Thoracic aorta (tissue), 2 donors: ENCODE measurements around the gene BMP3. TPM values are rescaled to one million over a fixed set of nuclear protein-coding genes. Genes with fewer than 3 reads are reported as not detected.

Source experiments
- ATAC-seq: fragments of 150-250 bp; one replicate; pipeline ENCODE4 v1.8.0; 2017; ENCODE audit warnings: low read depth; ENCODE audit not compliant: insufficient number of reproducible peaks, low FRiP score
- DNase-seq: peaks from one replicate; pipeline ENCODE4 v3.0.0-alpha.2; 2020; ENCODE audit warnings: low spot score
- H3K27ac ChIP-seq, 2 donors: fragments of 200-600 bp; sonication (generic); 1 replicate in 1 of 2; 2 replicates in 1 of 2; pipeline ENCODE4 v1.5.1; 2016; ENCODE audit warnings: mild to moderate bottlenecking in 2 of 2, moderate library complexity in 2 of 2
- H3K27me3 ChIP-seq: fragments of 200-600 bp; sonication (generic); replicated peaks from 2 replicates; pipeline ENCODE4 v1.6.0; 2016; ENCODE audit warnings: mild to moderate bottlenecking; ENCODE audit not compliant: insufficient read depth
- H3K36me3 ChIP-seq: fragments of 200-600 bp; sonication (generic); one replicate; pipeline ENCODE4 v1.5.1; 2016
- H3K4me1 ChIP-seq, 2 donors: fragments of 200-600 bp; sonication (generic); 1 replicate in 1 of 2; 2 replicates in 1 of 2; pipeline versions ENCODE4 v1.5.1 to v1.6.0; 2016; ENCODE audit warnings: low read depth in 2 of 2, mild to moderate bottlenecking in 1 of 2; ENCODE audit not compliant: control insufficient read depth in 1 of 2
- H3K4me3 ChIP-seq: fragments of 200-600 bp; sonication (generic); 2 replicates; pipeline ENCODE4 v1.5.1; 2016; ENCODE audit warnings: mild to moderate bottlenecking
- H3K9me3 ChIP-seq: fragments of 200-600 bp; sonication (generic); 2 replicates; pipeline ENCODE4 v1.5.1; 2016
- CTCF ChIP-seq: fragments of 200-600 bp; sonication (generic); IDR thresholded peaks from one replicate; pipeline ENCODE4 v1.5.1; 2019; ENCODE audit warnings: antibody characterized with exemption
- total RNA-seq, 2 donors: library from RNA; depleted of rRNA; stranded (reverse); fragments of >200 nt; gene quantifications; one replicate each; pipeline versions ENCODE4 v1.1.0 to v1.2.3, GENCODE V29; 2016

BMP3 gene
- total RNA-seq, 2 donors from 2014 or later: 0.68 to 1.4 TPM

DNA sequence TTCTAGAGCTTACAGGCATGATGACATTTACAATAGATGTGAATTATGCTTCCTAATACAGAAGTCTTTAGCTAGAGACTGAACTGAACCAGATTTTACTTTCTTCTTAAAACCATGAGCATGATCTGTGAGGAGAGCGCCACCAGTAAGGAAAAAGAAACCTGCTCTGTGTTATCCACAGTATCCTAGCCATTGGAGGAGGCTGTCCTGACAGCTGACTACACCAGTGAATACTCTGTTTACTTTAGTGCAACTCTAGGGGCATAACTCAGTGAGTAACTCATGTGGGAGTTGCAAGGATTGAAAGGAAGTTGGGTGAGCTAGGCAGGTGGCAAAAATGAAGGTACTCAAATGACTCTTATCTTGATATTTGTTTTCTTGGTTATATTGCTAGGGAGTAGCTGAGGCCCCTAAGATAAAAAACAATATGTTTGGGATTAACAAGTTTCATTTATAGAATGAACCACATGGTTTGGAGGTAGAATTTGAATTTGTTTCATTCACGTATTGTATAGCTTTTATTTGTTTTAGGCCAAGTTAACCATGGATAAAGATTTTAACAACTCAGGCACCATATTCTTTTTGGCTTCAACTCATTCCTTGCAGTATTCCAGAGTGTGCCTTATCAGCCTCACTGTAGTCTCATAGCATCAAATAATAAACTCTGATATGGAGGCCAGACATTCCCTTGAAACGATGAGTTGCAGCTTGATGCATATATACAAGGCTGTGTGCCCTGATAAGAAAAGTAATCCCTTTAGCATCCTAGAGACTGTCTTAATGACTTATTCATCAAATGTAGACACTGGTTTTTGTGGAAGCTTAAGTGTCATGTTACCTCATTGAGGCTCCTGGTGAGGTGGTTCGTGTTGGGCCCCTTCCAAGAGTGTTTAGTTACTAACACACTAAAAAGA lies 2.5 kb downstream of the BMP3 start:
- no peak overlapping the region for H3K4me3 ChIP-seq

GRCh38 chr4:81038636-81039350 lies 8.3 kb downstream of the BMP3 start:
- H3K27me3 ChIP-seq: no peaks in the 10 kb centered on the region
- no peaks in the 10 kb centered on the region for H3K9me3 ChIP-seq
- H3K4me1 ChIP-seq: no peaks in the 10 kb centered on the region
- H3K27ac ChIP-seq: no peak overlapping the region
- DNase-seq (no peak), ATAC-seq (no peak)
- no peak for TF ChIP-seq CTCF
- H3K4me3 ChIP-seq: no peak overlapping the region
- H3K36me3 ChIP-seq: no peaks in the 10 kb centered on the region

More for the DNA sequence above, 2.5 kb downstream of the BMP3 start:
- no peaks in the 10 kb centered on the region for H3K36me3 ChIP-seq
- H3K27me3 ChIP-seq: no peaks in the 10 kb centered on the region
- no peak for DNase-seq
- H3K4me1 ChIP-seq: peaks cover 0 to 14% of the 10 kb centered on the region in 2 donors
- no peak for TF ChIP-seq CTCF
- H3K27ac ChIP-seq: no peak overlapping the region
- no peak for ATAC-seq
- no peaks in the 10 kb centered on the region for H3K9me3 ChIP-seq

GRCh38 chr4:81039351-81039972 lies 9.0 kb downstream of the BMP3 start:
- ATAC-seq: no peak
- TF ChIP-seq CTCF: no peak
- no peaks in the 10 kb centered on the region for H3K9me3 ChIP-seq
- no peak for DNase-seq
- H3K27ac ChIP-seq: no peak overlapping the region
- H3K4me3 ChIP-seq: no peak overlapping the region
- H3K27me3 ChIP-seq: no peaks in the 10 kb centered on the region
- H3K4me1 ChIP-seq: no peaks in the 10 kb centered on the region
- H3K36me3 ChIP-seq: no peaks in the 10 kb centered on the region

DNA sequence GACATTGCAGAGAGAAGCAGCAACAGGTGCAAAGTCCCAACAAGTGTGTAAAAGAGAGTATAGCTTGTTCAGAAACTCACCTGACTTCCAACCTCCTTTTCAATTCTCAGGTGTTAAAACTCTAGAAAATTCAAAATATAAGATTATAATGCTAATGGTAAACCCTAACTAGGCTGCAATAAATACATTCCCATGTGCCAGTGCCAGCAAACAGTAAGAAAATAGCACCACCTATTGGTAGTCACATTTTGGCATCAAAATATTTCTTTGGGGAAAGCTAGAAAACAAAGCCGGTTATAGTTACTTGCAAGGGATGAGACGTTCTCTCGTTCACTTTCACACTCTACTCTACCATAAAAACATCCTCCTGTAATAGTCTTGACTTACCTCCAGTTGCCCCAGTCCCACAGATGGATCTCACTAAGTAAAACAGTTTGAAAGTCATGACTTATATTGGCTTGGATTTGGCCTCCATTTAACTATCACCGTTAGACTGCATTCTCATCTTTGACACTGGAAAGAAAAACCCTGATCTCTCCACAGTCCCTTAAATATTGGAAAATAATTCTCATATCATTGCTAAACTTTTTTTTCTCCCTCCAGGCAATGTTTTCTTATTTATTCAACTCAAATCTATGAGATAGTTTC lies 9.6 kb downstream of the BMP3 start:
- ATAC-seq: no peak
- Histone ChIP-seq H3K9me3 (no peaks in the 10 kb centered on the region), H3K4me1 (no peaks in the 10 kb centered on the region)

More for the DNA sequence above, 9.6 kb downstream of the BMP3 start:
- Histone ChIP-seq H3K27me3 (no peaks in the 10 kb centered on the region), H3K36me3 (no peaks in the 10 kb centered on the region), H3K4me3 (no peak overlapping the region), H3K27ac (no peak overlapping the region)
- no peak for TF ChIP-seq CTCF
- DNase-seq: no peak
